K562 (cell line): ENCODE measurements around the gene DNAI1. TPM values are rescaled to one million over a fixed set of nuclear protein-coding genes. Genes with fewer than 3 reads are reported as not detected.

Source experiments
- ATAC-seq: fragments of 200-7000 bp; cut with Tn5 transposase; 3 replicates; pipeline ENCODE4 v1.9.1; 2020; ENCODE audit warnings: moderate library complexity
- BruUV-seq: library from RNA; stranded (reverse); fragments of 400-500 nt; replicated peaks from 2 replicates; lab custom pipeline; 2021; lab: Mats Ljungman, UMichigan
- CTCF ChIA-PET: fragments of 300-600 bp; formaldehyde crosslinking; extraction: SDS; loops from one replicate; lab custom pipeline; 2021; ENCODE audit warnings: low intra/inter-chr PET ratio; lab: Yijun Ruan, JAX
- POLR2A ChIA-PET: fragments of 300-600, 350-650 bp; sonication (Branson Sonifier 250); formaldehyde crosslinking; extraction: SDS; loops from one replicate; lab custom pipeline; 2021; ENCODE audit warnings: antibody characterized with exemption, inconsistent platforms; lab: Yijun Ruan, JAX
- DNase-seq, 4 experiments: peaks; one replicate each; pipeline versions ENCODE4 v3.0.0 to v3.0.0-alpha.2; 2011 to 2018; ENCODE audit warnings: low spot score in 3 of 4, mixed read lengths in 3 of 4; ENCODE audit errors: extremely low read depth in 1 of 4
- FAIRE-seq: peaks from 2 replicates; lab custom pipeline; 2011; peaks lifted over from hg19 to GRCh38; lab: Jason Lieb, UNC
- H2AFZ ChIP-seq: 2 replicates; pipeline ENCODE4 v1.6.0; 2011; ENCODE audit warnings: low read depth, low read length, control low read depth, inconsistent platforms
- H3K27ac ChIP-seq: fragments of 200-600 bp; 3 replicates; pipeline ENCODE4 v1.8.0; 2011; ENCODE audit warnings: low read depth, mild to moderate bottlenecking, control low read depth, inconsistent platforms, low read length, moderate library complexity, mixed read lengths; ENCODE audit errors: extremely low read depth
- H3K27me3 ChIP-seq, 2 experiments: fragments of 300-600 bp in 1 of 2; 2 replicates in 1 of 2; 3 replicates in 1 of 2; pipeline versions ENCODE4 v1.6.0 to v1.8.0; 2011; ENCODE audit warnings: inconsistent platforms in 2 of 2, low read length in 2 of 2, mild to moderate bottlenecking in 1 of 2, mixed read lengths in 1 of 2, moderate library complexity in 1 of 2; ENCODE audit not compliant: control insufficient read depth in 2 of 2, insufficient read depth in 2 of 2
- H3K36me3 ChIP-seq: fragments of 300-600 bp; 3 replicates; pipeline ENCODE4 v1.8.0; 2011; ENCODE audit warnings: mild to moderate bottlenecking, low read length, inconsistent platforms; ENCODE audit not compliant: control insufficient read depth, insufficient read depth
- H3K4me1 ChIP-seq, 2 experiments: fragments of 200-600 bp in 1 of 2; replicated peaks in 1 of 2; 2 replicates in 1 of 2; 3 replicates in 1 of 2; pipeline versions ENCODE4 v1.5.1 to v1.8.0; 2011; ENCODE audit warnings: inconsistent platforms in 2 of 2, low read length in 2 of 2, mild to moderate bottlenecking in 1 of 2, mixed read lengths in 1 of 2, moderate library complexity in 1 of 2; ENCODE audit not compliant: control insufficient read depth in 2 of 2, insufficient read depth in 2 of 2
- H3K4me2 ChIP-seq: 2 replicates; pipeline ENCODE4 v1.6.1; 2011; ENCODE audit warnings: low read length, control low read depth, inconsistent platforms, mixed read lengths; ENCODE audit not compliant: insufficient read depth
- H3K4me3 ChIP-seq: fragments of 200-600 bp; sonication (generic), shearing (Covaris generic); 2 replicates; pipeline ENCODE4 v1.5.1; 2016; ENCODE audit warnings: control low read depth, inconsistent platforms
- H3K79me2 ChIP-seq: fragments of 200-600 bp; 3 replicates; pipeline ENCODE4 v1.8.0; 2011; ENCODE audit warnings: low read length, inconsistent platforms; ENCODE audit not compliant: control insufficient read depth, insufficient read depth
- H3K9ac ChIP-seq, 2 experiments: 2 replicates each; pipeline versions ENCODE4 v1.6.0 to v1.6.1; 2011; ENCODE audit warnings: low read depth in 2 of 2, low read length in 2 of 2, control low read depth in 1 of 2, inconsistent platforms in 1 of 2, mild to moderate bottlenecking in 1 of 2, mixed read lengths in 1 of 2; ENCODE audit not compliant: insufficient read depth in 1 of 2
- H3K9me1 ChIP-seq: one replicate; pipeline ENCODE4 v1.6.0; 2011; ENCODE audit warnings: inconsistent platforms, mild to moderate bottlenecking, low read length, moderate library complexity; ENCODE audit not compliant: control insufficient read depth, insufficient read depth
- H3K9me3 ChIP-seq: replicated peaks from 2 replicates; pipeline ENCODE4 v1.5.1; 2011; ENCODE audit warnings: low read depth, low read length, inconsistent platforms; ENCODE audit not compliant: control insufficient read depth, insufficient read depth
- H4K20me1 ChIP-seq: replicated peaks from 2 replicates; pipeline ENCODE4 v1.6.1; 2011; ENCODE audit warnings: low read length, inconsistent platforms, mixed read lengths; ENCODE audit not compliant: control insufficient read depth, insufficient read depth
- E2F5 ChIP-seq: sonication (generic); formaldehyde crosslinking; IDR thresholded peaks from 2 replicates; pipeline ENCODE4 v1.8.0; 2022; ENCODE audit warnings: mild to moderate bottlenecking, missing genetic modification reagents
- GABPB2 ChIP-seq: fragments of 250-450 bp; sonication (Bioruptor Pico); conservative IDR thresholded peaks from 2 replicates; pipeline ENCODE4 v1.5.1; 2021; ENCODE audit warnings: mild to moderate bottlenecking
- GATAD2B ChIP-seq: fragments of 450-650 bp; IDR thresholded peaks from 2 replicates; pipeline ENCODE4 v1.6.1; 2017; ENCODE audit warnings: mild to moderate bottlenecking, borderline replicate concordance
- HDAC6 ChIP-seq: IDR thresholded peaks from 2 replicates; pipeline ENCODE4 v1.6.1; 2012; ENCODE audit warnings: low read depth, mild to moderate bottlenecking, control low read depth, inconsistent platforms, low read length, moderate library complexity
- KDM1A ChIP-seq, 2 experiments: fragments of 450-650 bp; IDR thresholded peaks; 2 replicates each; pipeline ENCODE4 v1.6.1; 2016; ENCODE audit warnings: mild to moderate bottlenecking in 2 of 2
- MTA3 ChIP-seq: fragments of 450-650 bp; formaldehyde crosslinking; IDR thresholded peaks from 2 replicates; pipeline ENCODE4 v1.6.1; 2017; ENCODE audit warnings: mild to moderate bottlenecking, borderline replicate concordance
- MTF1 ChIP-seq: fragments of 250-450 bp; sonication (Bioruptor Pico); IDR thresholded peaks from 2 replicates; pipeline ENCODE4 v1.9.0; 2021; ENCODE audit warnings: moderate library complexity, mild to moderate bottlenecking, inconsistent platforms, borderline replicate concordance
- RFX5 ChIP-seq: IDR thresholded peaks from 2 replicates; pipeline ENCODE4 v1.6.1; 2011; ENCODE audit warnings: low read depth, mild to moderate bottlenecking, improper control_type of control experiment, low read length
- SMAD1 ChIP-seq: fragments of 150-350 bp; IDR thresholded peaks from 2 replicates; pipeline ENCODE4 v1.6.1; 2014; ENCODE audit warnings: low read length, low read depth; ENCODE audit not compliant: partially characterized antibody
- TAF15 ChIP-seq: fragments of 200-400 bp; formaldehyde crosslinking; IDR thresholded peaks from 2 replicates; pipeline ENCODE4 v1.6.1; 2017; ENCODE audit warnings: mild to moderate bottlenecking, low read depth, low read length, moderate library complexity
- XRCC4 ChIP-seq: IDR thresholded peaks from one replicate; pipeline ENCODE4 v1.6.1; 2011; ENCODE audit not compliant: insufficient read depth, insufficient read length; ENCODE audit errors: extremely low read depth
- ZNF3 ChIP-seq: fragments of 250-450 bp; sonication (Bioruptor Pico); IDR thresholded peaks from 2 replicates; pipeline ENCODE4 v1.5.0; 2021; ENCODE audit warnings: mild to moderate bottlenecking, moderate library complexity
- whole genome bisulfite sequencing: fragments of 100-300 bp; shearing (Covaris generic); methylation state at CpG from one replicate; pipeline ENCODE4 v1.1.6; 2016; ENCODE audit warnings: low coverage, mixed read lengths; ENCODE audit not compliant: insufficient coverage; ENCODE audit errors: missing lambda C conversion rate; 5-methylcytosine and 5-hydroxymethylcytosine counted together
- in situ Hi-C: fragments of 300-500 bp; cut with MboI; formaldehyde crosslinking; loops from 4 replicates; pipeline ENCODE4 v1.15.0; 2018; ENCODE audit warnings: inconsistent platforms, mixed read lengths
- intact Hi-C: fragments of 100-400 bp; cut with micrococcal nuclease; formaldehyde crosslinking; loops from 2 replicates; pipeline ENCODE4 v1.14.2; 2022
- polyA plus RNA-seq, 8 experiments: library from polyadenylated mRNA; depleted of rRNA in 4 of 8; stranded (reverse) in 5 of 8; unstranded in 3 of 8; fragments of >200 nt; fragmentation: Nextera tagmentation in 2 of 8; fragmentation: Illumina TruSeq in 1 of 8; extraction: Ambion mirVana in 2 of 8; extraction: Trizol in 1 of 8; gene quantifications; 2 replicates each; pipeline versions ENCODE4 v1.2.1 to v1.2.3, GENCODE V29; 2011 to 2014; ENCODE audit warnings: inconsistent platforms in 1 of 8, missing spikeins in 1 of 8
- total RNA-seq, 7 experiments: library from RNA; depleted of rRNA in 6 of 7; stranded (reverse); fragments of >200 nt in 6 of 7; fragmentation: Illumina TruSeq in 2 of 7; extraction: Trizol in 2 of 7; gene quantifications; 2 replicates each; pipeline versions ENCODE4 v1.2.1 to v1.2.3, GENCODE V29; 2011 to 2021; ENCODE audit warnings: low replicate concordance in 1 of 7
- TF ChIP-seq, protein P1 (sequence below), 3 experiments: fragments of 200-800 bp in 1 of 3; sonication (Bioruptor generic) in 1 of 3; sonication (generic) in 1 of 3; formaldehyde crosslinking in 1 of 3; IDR thresholded peaks; 2 replicates each; pipeline versions ENCODE4 v1.6.1 to v1.8.0; 2016 to 2022; ENCODE audit warnings: mild to moderate bottlenecking in 2 of 3, missing compliant biosample characterization in 2 of 3, missing genetic modification characterization in 2 of 3, missing genetic modification reagents in 1 of 3
- TF ChIP-seq, protein P2 (sequence below): sonication (generic); formaldehyde crosslinking; IDR thresholded peaks from 2 replicates; pipeline ENCODE4 v1.8.1; 2023; ENCODE audit warnings: mild to moderate bottlenecking, missing genetic modification reagents
- TF ChIP-seq, protein P3 (sequence below): fragments of 250-450 bp; sonication (Bioruptor Pico); IDR thresholded peaks from 2 replicates; pipeline ENCODE4 v1.9.0; 2021; ENCODE audit warnings: mild to moderate bottlenecking, inconsistent platforms

Gene DNAI1
- total and polyA plus RNA-seq, 9 of the 15 experiments (the other 6 are each of a cell fraction or from before 2014, with no cell fraction given) = 0.01 to 0.17 (median 0.04) TPM; not detected in 6

GRCh38 chr9:34513567-34514214 is 55.1 kb downstream of the DNAI1 start:
- 0% methylated on average over 2 of the region's 2 CpGs for WGBS
- intact Hi-C loops (no loop called here), in situ Hi-C loops (no loop called here)
- no peak for TF ChIP-seq HDAC6
- TF ChIP-seq TAF15 = no peak
- TF ChIP-seq, protein P1, sequence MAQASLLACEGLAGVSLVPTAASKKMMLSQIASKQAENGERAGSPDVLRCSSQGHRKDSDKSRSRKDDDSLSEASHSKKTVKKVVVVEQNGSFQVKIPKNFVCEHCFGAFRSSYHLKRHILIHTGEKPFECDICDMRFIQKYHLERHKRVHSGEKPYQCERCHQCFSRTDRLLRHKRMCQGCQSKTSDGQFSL (CRISPR knock-in tag; IDR thresholded peaks at IDR 0.05) = no peak
- TF ChIP-seq, protein P1 (tag; IDR thresholded peaks at IDR 0.05) = no peak
- TF ChIP-seq KDM1A (IDR thresholded peaks at IDR 0.05) = no peak
- TF ChIP-seq, protein P2, sequence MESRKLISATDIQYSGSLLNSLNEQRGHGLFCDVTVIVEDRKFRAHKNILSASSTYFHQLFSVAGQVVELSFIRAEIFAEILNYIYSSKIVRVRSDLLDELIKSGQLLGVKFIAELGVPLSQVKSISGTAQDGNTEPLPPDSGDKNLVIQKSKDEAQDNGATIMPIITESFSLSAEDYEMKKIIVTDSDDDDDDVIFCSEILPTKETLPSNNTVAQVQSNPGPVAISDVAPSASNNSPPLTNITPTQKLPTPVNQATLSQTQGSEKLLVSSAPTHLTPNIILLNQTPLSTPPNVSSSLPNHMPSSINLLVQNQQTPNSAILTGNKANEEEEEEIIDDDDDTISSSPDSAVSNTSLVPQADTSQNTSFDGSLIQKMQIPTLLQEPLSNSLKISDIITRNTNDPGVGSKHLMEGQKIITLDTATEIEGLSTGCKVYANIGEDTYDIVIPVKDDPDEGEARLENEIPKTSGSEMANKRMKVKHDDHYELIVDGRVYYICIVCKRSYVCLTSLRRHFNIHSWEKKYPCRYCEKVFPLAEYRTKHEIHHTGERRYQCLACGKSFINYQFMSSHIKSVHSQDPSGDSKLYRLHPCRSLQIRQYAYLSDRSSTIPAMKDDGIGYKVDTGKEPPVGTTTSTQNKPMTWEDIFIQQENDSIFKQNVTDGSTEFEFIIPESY (CRISPR knock-in tag) = no peak
- no peak for TF ChIP-seq ZNF3 (CRISPR knock-in tag)
- TF ChIP-seq RFX5 = no peak
- TF ChIP-seq E2F5 (CRISPR knock-in tag) = no peak
- TF ChIP-seq MTA3 = no peak
- no peak for TF ChIP-seq MTF1
- no peak for TF ChIP-seq GABPB2
- TF ChIP-seq, protein P3, sequence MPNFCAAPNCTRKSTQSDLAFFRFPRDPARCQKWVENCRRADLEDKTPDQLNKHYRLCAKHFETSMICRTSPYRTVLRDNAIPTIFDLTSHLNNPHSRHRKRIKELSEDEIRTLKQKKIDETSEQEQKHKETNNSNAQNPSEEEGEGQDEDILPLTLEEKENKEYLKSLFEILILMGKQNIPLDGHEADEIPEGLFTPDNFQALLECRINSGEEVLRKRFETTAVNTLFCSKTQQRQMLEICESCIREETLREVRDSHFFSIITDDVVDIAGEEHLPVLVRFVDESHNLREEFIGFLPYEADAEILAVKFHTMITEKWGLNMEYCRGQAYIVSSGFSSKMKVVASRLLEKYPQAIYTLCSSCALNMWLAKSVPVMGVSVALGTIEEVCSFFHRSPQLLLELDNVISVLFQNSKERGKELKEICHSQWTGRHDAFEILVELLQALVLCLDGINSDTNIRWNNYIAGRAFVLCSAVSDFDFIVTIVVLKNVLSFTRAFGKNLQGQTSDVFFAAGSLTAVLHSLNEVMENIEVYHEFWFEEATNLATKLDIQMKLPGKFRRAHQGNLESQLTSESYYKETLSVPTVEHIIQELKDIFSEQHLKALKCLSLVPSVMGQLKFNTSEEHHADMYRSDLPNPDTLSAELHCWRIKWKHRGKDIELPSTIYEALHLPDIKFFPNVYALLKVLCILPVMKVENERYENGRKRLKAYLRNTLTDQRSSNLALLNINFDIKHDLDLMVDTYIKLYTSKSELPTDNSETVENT (CRISPR knock-in tag) = no peak
- TF ChIP-seq GATAD2B = no peak
- no peak for TF ChIP-seq SMAD1
- TF ChIP-seq XRCC4 = no peak
- Histone ChIP-seq H3K4me3 (no peak overlapping the region), H3K4me2 (no peak overlapping the region), H3K27me3 (peaks cover 0 to 6% of the 10 kb centered on the region in 2 experiments; a peak in 3 of 5 replicates), H3K79me2 (no peaks in the 10 kb centered on the region), H4K20me1 (no peaks in the 10 kb centered on the region), H3K4me1 (no peaks in the 10 kb centered on the region; a peak in 1 of 5 replicates), H3K36me3 (no peaks in the 10 kb centered on the region), H2AFZ (no peak overlapping the region), H3K9me3 (no peaks in the 10 kb centered on the region), H3K27ac (no peak overlapping the region), H3K9me1 (no peaks in the 10 kb centered on the region), H3K9ac (peak overlapping the region in 1 of 2 experiments; percentile 17; a peak in 1 of 4 replicates)
- ChIA-PET CTCF (no interaction called here), POLR2A (no interaction called here)
- no peak for ATAC-seq
- no peak for DNase-seq
- FAIRE-seq = no peak
- no TSS peak for BruUV-seq
